ENCODE data around the gene LIPK. TPM values are rescaled to one million over a fixed set of nuclear protein-coding genes. Genes with fewer than 3 reads are reported as not detected.

Gene LIPK
- total RNA-seq, 1 experiment from 2014 or later, result not detected

DNA sequence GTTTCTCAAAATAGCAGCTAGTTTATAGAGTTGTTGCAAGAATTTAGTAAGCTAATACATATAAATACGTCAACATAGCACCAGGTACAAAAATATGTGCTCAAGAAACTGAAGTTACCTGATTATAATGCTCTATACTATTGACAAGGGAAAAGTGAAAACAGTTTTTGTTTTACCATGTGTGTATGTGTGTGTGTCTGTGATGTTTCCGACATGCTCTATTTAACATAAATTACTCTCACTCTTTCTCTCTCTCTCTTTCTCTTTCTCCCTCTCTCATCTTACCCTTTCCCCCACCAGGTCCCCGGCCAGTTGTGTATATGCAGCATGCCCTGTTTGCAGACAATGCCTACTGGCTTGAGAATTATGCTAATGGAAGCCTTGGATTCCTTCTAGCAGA, 58.1 kb downstream of the LIPK start:
- H3K27ac ChIP-seq (ENCODE audit: low read length), result no peak overlapping the region
- H3K9me2 ChIP-seq (replicated peaks; ENCODE audit: low read length), result no peaks in the 10 kb centered on the region
- no peak for TF ChIP-seq EZH2 (IDR thresholded peaks at IDR 0.05; ENCODE audit: low read length, unreplicated experiment)
- TF ChIP-seq EZH2phosphoT487 (IDR thresholded peaks at IDR 0.05; ENCODE audit: borderline replicate concordance, low read length), result no peak
- no peak for TF ChIP-seq CTCF (conservative IDR thresholded peaks at IDR 0.05; ENCODE audit: low read depth, low read length)
- no peaks in the 10 kb centered on the region for H3K9me3 ChIP-seq (ENCODE audit: low read length)
- no peak overlapping the region for H3K4me3 ChIP-seq (ENCODE audit: low read length)
- no peak overlapping the region for H3K4me2 ChIP-seq (ENCODE audit: low read length)
- no peak for ATAC-seq
- H3K27me3 ChIP-seq (ENCODE audit: low read length), result no peaks in the 10 kb centered on the region
- no peak for DNase-seq
- H3K79me2 ChIP-seq (ENCODE audit: low read length), result no peaks in the 10 kb centered on the region
- H3K9ac ChIP-seq (ENCODE audit: low read length), result no peak overlapping the region
- H3K36me3 ChIP-seq (ENCODE audit: low read depth, low read length), result no peaks in the 10 kb centered on the region
- H4K20me1 ChIP-seq (ENCODE audit: low read length), result no peaks in the 10 kb centered on the region
- no peak overlapping the region for H2AFZ ChIP-seq (ENCODE audit: low read length)
- H3F3A ChIP-seq (ENCODE audit: low read length, unreplicated experiment), result no peaks in the 10 kb centered on the region
- BruUV-seq (replicated peaks), result no TSS peak
- CTCF ChIA-PET, result no interaction called here
- intact Hi-C loops (cut with micrococcal nuclease), result no loop called here
- H3K4me1 ChIP-seq (ENCODE audit: insufficient read depth, low read length), result no peaks in the 10 kb centered on the region
- POLR2A ChIA-PET (ENCODE audit: unreplicated experiment), result no interaction called here

- no peaks in the 10 kb centered on the region for H3K4me1 ChIP-seq (ENCODE audit: insufficient read depth, low read length)
- TF ChIP-seq EZH2phosphoT487 (IDR thresholded peaks at IDR 0.05; ENCODE audit: borderline replicate concordance, low read length) (no peak), EZH2 (IDR thresholded peaks at IDR 0.05; ENCODE audit: low read length, unreplicated experiment) (no peak), CTCF (conservative IDR thresholded peaks at IDR 0.05; ENCODE audit: low read depth, low read length) (no peak)
- ChIA-PET POLR2A (ENCODE audit: unreplicated experiment) (no interaction called here), CTCF (no interaction called here)
- no peak for ATAC-seq
- no TSS peak for BruUV-seq (replicated peaks)
- no peaks in the 10 kb centered on the region for H3K36me3 ChIP-seq (ENCODE audit: low read depth, low read length)
- no peak overlapping the region for H2AFZ ChIP-seq (ENCODE audit: low read length)
- intact Hi-C loops (cut with micrococcal nuclease), result no loop called here
- no peaks in the 10 kb centered on the region for H3K9me3 ChIP-seq (ENCODE audit: low read length)
- no peak overlapping the region for H3K9ac ChIP-seq (ENCODE audit: low read length)
- no peaks in the 10 kb centered on the region for H3K9me2 ChIP-seq (replicated peaks; ENCODE audit: low read length)
- DNase-seq, result no peak
- H3K4me2 ChIP-seq (ENCODE audit: low read length), result no peak overlapping the region
- no peaks in the 10 kb centered on the region for H4K20me1 ChIP-seq (ENCODE audit: low read length)
- H3K79me2 ChIP-seq (ENCODE audit: low read length), result no peaks in the 10 kb centered on the region
- no peaks in the 10 kb centered on the region for H3F3A ChIP-seq (ENCODE audit: low read length, unreplicated experiment)
- H3K27ac ChIP-seq (ENCODE audit: low read length), result no peak overlapping the region
- no peaks in the 10 kb centered on the region for H3K27me3 ChIP-seq (ENCODE audit: low read length)
- no peak overlapping the region for H3K4me3 ChIP-seq (ENCODE audit: low read length)
Measured at GRCh38 chr10:88765816-88766215, 59.8 kb downstream of the LIPK start.

GRCh38 chr10:88769384-88769783, 63.3 kb downstream of the LIPK start:
- H3F3A ChIP-seq (ENCODE audit: low read length, unreplicated experiment), result no peaks in the 10 kb centered on the region
- no peak overlapping the region for H3K4me3 ChIP-seq (ENCODE audit: low read length)
- intact Hi-C loops (cut with micrococcal nuclease), result no loop called here
- POLR2A ChIA-PET (ENCODE audit: unreplicated experiment), result no interaction called here
- no peaks in the 10 kb centered on the region for H3K36me3 ChIP-seq (ENCODE audit: low read depth, low read length)
- no peak overlapping the region for H2AFZ ChIP-seq (ENCODE audit: low read length)
- no peak overlapping the region for H3K27ac ChIP-seq (ENCODE audit: low read length)
- H3K9ac ChIP-seq (ENCODE audit: low read length), result no peak overlapping the region
- DNase-seq (no peak), ATAC-seq (no peak)
- no peak for TF ChIP-seq EZH2phosphoT487 (IDR thresholded peaks at IDR 0.05; ENCODE audit: borderline replicate concordance, low read length)
- TF ChIP-seq EZH2 (IDR thresholded peaks at IDR 0.05; ENCODE audit: low read length, unreplicated experiment), result no peak
- TF ChIP-seq CTCF (conservative IDR thresholded peaks at IDR 0.05; ENCODE audit: low read depth, low read length), result no peak
- no peaks in the 10 kb centered on the region for H3K79me2 ChIP-seq (ENCODE audit: low read length)
- CTCF ChIA-PET, result no interaction called here
- H3K27me3 ChIP-seq (ENCODE audit: low read length), result no peaks in the 10 kb centered on the region
- no TSS peak for BruUV-seq (replicated peaks)
- H3K9me3 ChIP-seq (ENCODE audit: low read length), result no peaks in the 10 kb centered on the region
- no peaks in the 10 kb centered on the region for H3K9me2 ChIP-seq (replicated peaks; ENCODE audit: low read length)
- no peaks in the 10 kb centered on the region for H3K4me1 ChIP-seq (ENCODE audit: insufficient read depth, low read length)
- H4K20me1 ChIP-seq (ENCODE audit: low read length), result no peaks in the 10 kb centered on the region
- H3K4me2 ChIP-seq (ENCODE audit: low read length), result no peak overlapping the region
